ENCODE measurements around the gene PYGB. TPM values are rescaled to one million over a fixed set of nuclear protein-coding genes. Genes with fewer than 3 reads are reported as not detected.

PYGB gene
- polyA plus RNA-seq, 1 experiment: 68.8 TPM

- Histone ChIP-seq H3K4me3 (ENCODE audit: low read depth, low read length) (no peak overlapping the region), H3K36me3 (ENCODE audit: control insufficient read depth, insufficient read depth, low read length) (peaks cover 57% of the 10 kb centered on the region), H3K27me3 (ENCODE audit: control insufficient read depth, insufficient read depth, low read length) (no peaks in the 10 kb centered on the region)
- ChIA-PET POLR2A (no interaction called here), CTCF (interaction anchor here (1.3 to 2.0 kb wide), 2 partner anchors 22 to 23 kb away, joined by 4 to 5 read pairs; no protein-coding TSS in a partner anchor)
- DNase-seq (ENCODE audit: low read depth): no peak
- TF ChIP-seq CTCF (IDR thresholded peaks at IDR 0.05; ENCODE audit: insufficient read depth, low read depth, low read length): no peak
Measured at GRCh38 chr20:25273541-25274358, 25.9 kb downstream of the PYGB start.

GRCh38 chr20:25274481-25274880 is 26.6 kb downstream of the PYGB start:
- Histone ChIP-seq H3K27me3 (ENCODE audit: control insufficient read depth, insufficient read depth, low read length) (no peaks in the 10 kb centered on the region), H3K36me3 (ENCODE audit: control insufficient read depth, insufficient read depth, low read length) (peaks cover 58% of the 10 kb centered on the region), H3K4me3 (ENCODE audit: low read depth, low read length) (no peak overlapping the region)
- no peak for DNase-seq (ENCODE audit: low read depth)
- ChIA-PET POLR2A (no interaction called here), CTCF (interaction anchor here (1.3 kb wide), 1 partner anchor 24 kb away, joined by 5 read pairs; no protein-coding TSS in a partner anchor)
- no peak for TF ChIP-seq CTCF (IDR thresholded peaks at IDR 0.05; ENCODE audit: insufficient read depth, low read depth, low read length)

DNA sequence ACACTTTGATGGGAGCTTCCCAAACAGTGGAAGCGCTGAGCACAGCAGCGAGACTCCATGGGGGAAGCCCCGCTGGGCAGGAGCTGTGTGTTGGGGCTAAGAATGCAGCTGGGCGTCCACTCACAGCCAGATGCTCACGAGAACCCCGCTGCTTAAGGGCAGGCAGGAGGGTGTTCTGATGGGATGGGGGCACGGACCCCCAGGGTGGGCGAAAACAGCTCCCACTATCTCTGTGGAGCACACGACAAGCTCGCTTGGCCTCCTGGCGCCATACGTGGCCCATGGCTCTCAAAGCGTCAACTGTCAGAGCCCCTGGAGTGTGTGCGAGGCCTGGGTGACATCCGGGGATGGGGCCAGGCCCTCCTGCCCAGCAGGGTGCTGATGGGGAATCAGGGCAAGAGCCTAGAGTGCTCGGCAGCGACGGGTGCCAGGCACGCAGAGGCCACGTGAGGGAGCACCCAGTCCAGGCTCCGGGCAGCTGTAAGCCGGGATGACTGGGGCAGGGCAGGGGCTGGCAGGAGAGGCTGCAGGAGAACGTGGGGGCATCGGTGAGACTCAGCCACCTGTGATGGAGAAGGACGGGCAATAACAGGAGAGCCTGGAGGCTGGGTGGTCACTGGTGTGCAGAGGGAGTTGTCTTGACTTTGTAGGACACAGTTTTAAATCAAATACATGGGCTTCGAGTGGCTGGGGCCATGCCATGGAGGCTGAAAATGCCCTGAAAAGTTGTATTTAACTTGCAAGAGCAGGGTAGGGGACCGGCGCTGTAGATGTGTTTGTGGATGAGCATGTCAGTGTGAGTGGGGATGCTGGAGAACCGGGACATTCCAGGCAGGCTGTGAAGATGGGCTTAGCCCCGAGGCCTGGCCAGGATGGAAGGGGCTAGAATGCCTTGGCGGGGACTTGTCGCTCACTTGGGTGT is 27.3 kb downstream of the PYGB start:
- no peak for DNase-seq (ENCODE audit: low read depth)
- no peak for TF ChIP-seq CTCF (IDR thresholded peaks at IDR 0.05; ENCODE audit: insufficient read depth, low read depth, low read length)
- ChIA-PET POLR2A (no interaction called here), CTCF (interaction anchor here (1.3 kb wide), 1 partner anchor 25 kb away, joined by 5 read pairs; no protein-coding TSS in a partner anchor)
- Histone ChIP-seq H3K27me3 (ENCODE audit: control insufficient read depth, insufficient read depth, low read length) (no peaks in the 10 kb centered on the region), H3K4me3 (ENCODE audit: low read depth, low read length) (no peak overlapping the region), H3K36me3 (ENCODE audit: control insufficient read depth, insufficient read depth, low read length) (peaks cover 57% of the 10 kb centered on the region)

DNA sequence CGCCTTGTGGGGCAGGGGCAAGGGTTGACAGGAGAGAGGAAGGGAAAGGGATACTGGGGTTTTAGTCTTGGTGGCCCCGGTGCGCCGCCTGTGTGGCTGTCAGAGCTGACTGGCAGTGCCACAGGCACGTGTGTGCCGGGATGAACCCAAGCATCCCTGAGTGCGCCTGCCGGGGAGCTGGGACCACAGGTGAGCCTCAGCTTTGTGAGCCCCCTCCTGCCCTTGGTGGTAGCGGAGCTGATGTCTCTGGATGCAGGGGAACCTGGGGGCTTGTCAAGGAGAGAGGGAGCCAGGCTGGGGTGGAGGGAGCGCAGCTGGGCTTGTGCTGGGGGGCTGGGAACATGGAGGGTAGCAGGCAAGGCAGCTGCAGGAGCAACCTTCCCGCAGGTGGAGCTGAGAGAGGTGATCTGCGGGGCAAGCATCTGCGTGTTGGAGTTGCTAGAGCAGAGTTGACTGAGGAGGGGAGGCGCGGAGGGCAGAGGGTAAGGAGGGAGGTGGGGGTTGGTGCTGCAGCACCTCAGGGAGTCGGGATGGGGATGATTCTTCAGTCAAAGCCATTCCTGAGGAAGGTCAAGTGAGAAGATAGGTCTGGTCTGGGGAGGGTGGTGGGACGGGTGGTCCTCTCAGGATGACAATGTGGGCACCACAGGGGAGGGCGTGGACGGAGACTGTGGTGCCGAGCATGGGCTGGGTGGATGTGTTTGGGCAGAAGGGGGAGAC is 28.1 kb downstream of the PYGB start:
- TF ChIP-seq CTCF (IDR thresholded peaks at IDR 0.05; ENCODE audit: insufficient read depth, low read depth, low read length): no peak
- CTCF ChIA-PET: no interaction called here

More for the DNA sequence above, 28.1 kb downstream of the PYGB start:
- peaks cover 62% of the 10 kb centered on the region for H3K36me3 ChIP-seq (ENCODE audit: control insufficient read depth, insufficient read depth, low read length)
- H3K27me3 ChIP-seq (ENCODE audit: control insufficient read depth, insufficient read depth, low read length): no peaks in the 10 kb centered on the region
- no peak for DNase-seq (ENCODE audit: low read depth)
- POLR2A ChIA-PET: no interaction called here
- H3K4me3 ChIP-seq (ENCODE audit: low read depth, low read length): no peak overlapping the region

All from BJ (cell line).